ENCODE measurements around the gene SMURF2.
A peak's percentile ranks its signal among the peaks of the same experiment; 100 is the strongest.

SMURF2 gene

GRCh38 chr17:64706224-64707049 is 44.3 kb upstream of the SMURF2 start (continued):
- TF ChIP-seq ISL1 (CRISPR knock-in tag; IDR thresholded peaks at IDR 0.05) (no peak; the same call in 1 of the 2 replicates), ESRRG (CRISPR knock-in tag; IDR thresholded peaks at IDR 0.05) (no peak), ZFP3 (CRISPR knock-in tag; IDR thresholded peaks at IDR 0.05) (peak; percentile 32; the same call in 1 of the 2 replicates), SNAI2 (CRISPR knock-in tag; IDR thresholded peaks at IDR 0.05) (no peak), ZNF8 (CRISPR knock-in tag; IDR thresholded peaks at IDR 0.05) (no peak)

GRCh38 chr17:64702815-64703214 is 40.7 kb upstream of the SMURF2 start:
- no peak for ATAC-seq
- no peak for TF ChIP-seq ESRRG (CRISPR knock-in tag; IDR thresholded peaks at IDR 0.05)

DNA sequence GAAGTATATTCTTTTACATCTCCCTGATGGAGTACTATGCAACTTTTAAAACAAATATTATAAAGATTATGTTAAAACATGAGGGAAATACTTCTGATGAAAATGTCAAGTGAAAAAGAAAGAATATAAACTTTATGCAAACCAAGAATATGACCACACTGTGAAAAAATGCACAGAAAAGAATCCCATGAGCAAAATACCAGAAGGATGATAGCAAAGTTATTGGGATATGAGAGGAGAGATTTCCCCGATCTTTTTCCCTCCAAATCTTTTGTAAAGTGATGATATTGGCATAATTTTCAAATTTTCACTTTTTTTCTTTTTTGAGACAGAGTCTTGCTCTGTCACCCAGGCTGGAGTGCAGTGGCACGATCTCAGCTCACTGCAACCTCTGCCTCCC is 36.6 kb upstream of the SMURF2 start:
- TF ChIP-seq ZC3H10 (CRISPR knock-in tag; IDR thresholded peaks at IDR 0.05) (no peak), ARNTL (CRISPR knock-in tag; IDR thresholded peaks at IDR 0.05; ENCODE audit: borderline replicate concordance, low read depth) (no peak), RARB (CRISPR knock-in tag; IDR thresholded peaks at IDR 0.05) (no peak), ZNF8 (CRISPR knock-in tag; IDR thresholded peaks at IDR 0.05) (no peak), ZNF70 (CRISPR knock-in tag; IDR thresholded peaks at IDR 0.05) (no peak), TOX (CRISPR knock-in tag; IDR thresholded peaks at IDR 0.05; ENCODE audit: borderline replicate concordance) (no peak), ESRRG (CRISPR knock-in tag; IDR thresholded peaks at IDR 0.05) (no peak), ZFP30 (CRISPR knock-in tag; IDR thresholded peaks at IDR 0.05) (no peak), ISL1 (CRISPR knock-in tag; IDR thresholded peaks at IDR 0.05) (no peak), ZFP3 (CRISPR knock-in tag; IDR thresholded peaks at IDR 0.05) (no peak), GLIS3 (CRISPR knock-in tag; IDR thresholded peaks at IDR 0.05) (no peak)
- TF ChIP-seq, protein P1, sequence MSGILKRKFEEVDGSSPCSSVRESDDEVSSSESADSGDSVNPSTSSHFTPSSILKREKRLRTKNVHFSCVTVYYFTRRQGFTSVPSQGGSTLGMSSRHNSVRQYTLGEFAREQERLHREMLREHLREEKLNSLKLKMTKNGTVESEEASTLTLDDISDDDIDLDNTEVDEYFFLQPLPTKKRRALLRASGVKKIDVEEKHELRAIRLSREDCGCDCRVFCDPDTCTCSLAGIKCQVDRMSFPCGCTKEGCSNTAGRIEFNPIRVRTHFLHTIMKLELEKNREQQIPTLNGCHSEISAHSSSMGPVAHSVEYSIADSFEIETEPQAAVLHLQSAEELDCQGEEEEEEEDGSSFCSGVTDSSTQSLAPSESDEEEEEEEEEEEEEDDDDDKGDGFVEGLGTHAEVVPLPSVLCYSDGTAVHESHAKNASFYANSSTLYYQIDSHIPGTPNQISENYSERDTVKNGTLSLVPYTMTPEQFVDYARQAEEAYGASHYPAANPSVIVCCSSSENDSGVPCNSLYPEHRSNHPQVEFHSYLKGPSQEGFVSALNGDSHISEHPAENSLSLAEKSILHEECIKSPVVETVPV (CRISPR knock-in tag; IDR thresholded peaks at IDR 0.05): no peak
- TF ChIP-seq, protein P2, sequence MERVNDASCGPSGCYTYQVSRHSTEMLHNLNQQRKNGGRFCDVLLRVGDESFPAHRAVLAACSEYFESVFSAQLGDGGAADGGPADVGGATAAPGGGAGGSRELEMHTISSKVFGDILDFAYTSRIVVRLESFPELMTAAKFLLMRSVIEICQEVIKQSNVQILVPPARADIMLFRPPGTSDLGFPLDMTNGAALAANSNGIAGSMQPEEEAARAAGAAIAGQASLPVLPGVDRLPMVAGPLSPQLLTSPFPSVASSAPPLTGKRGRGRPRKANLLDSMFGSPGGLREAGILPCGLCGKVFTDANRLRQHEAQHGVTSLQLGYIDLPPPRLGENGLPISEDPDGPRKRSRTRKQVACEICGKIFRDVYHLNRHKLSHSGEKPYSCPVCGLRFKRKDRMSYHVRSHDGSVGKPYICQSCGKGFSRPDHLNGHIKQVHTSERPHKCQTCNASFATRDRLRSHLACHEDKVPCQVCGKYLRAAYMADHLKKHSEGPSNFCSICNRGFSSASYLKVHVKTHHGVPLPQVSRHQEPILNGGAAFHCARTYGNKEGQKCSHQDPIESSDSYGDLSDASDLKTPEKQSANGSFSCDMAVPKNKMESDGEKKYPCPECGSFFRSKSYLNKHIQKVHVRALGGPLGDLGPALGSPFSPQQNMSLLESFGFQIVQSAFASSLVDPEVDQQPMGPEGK (CRISPR knock-in tag; IDR thresholded peaks at IDR 0.05; ENCODE audit: borderline replicate concordance): no peak
- ATAC-seq: no peak

DNA sequence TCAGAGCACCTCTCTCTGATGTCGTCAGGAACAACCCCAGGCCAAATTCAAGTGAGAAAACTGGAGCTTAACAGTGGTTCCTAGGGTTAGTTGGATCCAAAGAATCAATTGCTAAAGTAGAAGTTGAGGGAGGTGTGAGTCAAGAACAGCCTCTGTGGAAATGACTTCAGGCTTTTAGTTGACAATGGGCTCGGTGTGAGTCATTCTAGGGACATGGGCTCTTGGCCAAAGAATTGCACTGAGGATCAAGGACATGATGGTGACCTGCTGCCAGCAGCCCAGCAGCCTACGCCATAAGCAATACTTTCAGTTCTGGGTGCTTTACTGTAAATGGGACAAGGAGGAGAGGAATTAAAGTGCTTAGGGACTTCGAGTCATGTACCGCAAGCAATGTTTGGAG is 32.1 kb upstream of the SMURF2 start:
- no peak for TF ChIP-seq GLIS3 (CRISPR knock-in tag; IDR thresholded peaks at IDR 0.05)
- no peak for TF ChIP-seq ZC3H10 (CRISPR knock-in tag; IDR thresholded peaks at IDR 0.05)
- no peak for TF ChIP-seq CREB5 (CRISPR knock-in tag; IDR thresholded peaks at IDR 0.05; ENCODE audit: low read depth)
- no peak for TF ChIP-seq POU6F1 (CRISPR knock-in tag; IDR thresholded peaks at IDR 0.05; ENCODE audit: borderline replicate concordance, low read depth)
- no peak for TF ChIP-seq SNAI2 (CRISPR knock-in tag; IDR thresholded peaks at IDR 0.05)
- no peak for TF ChIP-seq ZFP30 (CRISPR knock-in tag; IDR thresholded peaks at IDR 0.05)
- TF ChIP-seq, protein P2 (CRISPR knock-in tag; IDR thresholded peaks at IDR 0.05; ENCODE audit: borderline replicate concordance): no peak
- TF ChIP-seq RARB (CRISPR knock-in tag; IDR thresholded peaks at IDR 0.05): no peak
- TF ChIP-seq OSR1 (CRISPR knock-in tag; IDR thresholded peaks at IDR 0.05): no peak
- TF ChIP-seq TOX (CRISPR knock-in tag; IDR thresholded peaks at IDR 0.05; ENCODE audit: borderline replicate concordance): no peak
- TF ChIP-seq ARNTL (CRISPR knock-in tag; IDR thresholded peaks at IDR 0.05; ENCODE audit: borderline replicate concordance, low read depth): no peak
- TF ChIP-seq ZFP3 (CRISPR knock-in tag; IDR thresholded peaks at IDR 0.05): no peak
- TF ChIP-seq, protein P1 (CRISPR knock-in tag; IDR thresholded peaks at IDR 0.05): no peak
- TF ChIP-seq TSHZ2 (CRISPR knock-in tag; IDR thresholded peaks at IDR 0.05): no peak
- no peak for TF ChIP-seq ESRRG (CRISPR knock-in tag; IDR thresholded peaks at IDR 0.05)
- TF ChIP-seq ZNF70 (CRISPR knock-in tag; IDR thresholded peaks at IDR 0.05): no peak
- no peak for TF ChIP-seq BACH2 (CRISPR knock-in tag; IDR thresholded peaks at IDR 0.05; ENCODE audit: borderline replicate concordance)
- no peak for TF ChIP-seq ZNF8 (CRISPR knock-in tag; IDR thresholded peaks at IDR 0.05)
- no peak for TF ChIP-seq ISL1 (CRISPR knock-in tag; IDR thresholded peaks at IDR 0.05)
- TF ChIP-seq ZNF565 (CRISPR knock-in tag; conservative IDR thresholded peaks at IDR 0.05; ENCODE audit: low read depth): no peak
- ATAC-seq: peak; percentile 34; the same call in 1 of the 3 replicates
